H9 (cell line): ENCODE results near the gene PGK1. TPM values are rescaled to one million over a fixed set of nuclear protein-coding genes. Genes with fewer than 3 reads are reported as not detected.

Experiments
- DNase-seq: peaks from one replicate; pipeline ENCODE4 v3.0.0-alpha.2; 2017
- H2AFZ ChIP-seq: one replicate; pipeline ENCODE4 v1.6.1; 2013; ENCODE audit warnings: mild to moderate bottlenecking, low read length, control low read depth, moderate library complexity
- H2AK5ac ChIP-seq: 2 replicates; pipeline ENCODE4 v1.6.1; 2013; ENCODE audit warnings: low read length, control low read depth, mixed read lengths; ENCODE audit not compliant: insufficient read length
- H2BK120ac ChIP-seq: one replicate; pipeline ENCODE4 v1.6.1; 2013; ENCODE audit warnings: low read depth, mild to moderate bottlenecking, low read length, control low read depth, inconsistent platforms; ENCODE audit not compliant: poor library complexity, severe bottlenecking
- H2BK12ac ChIP-seq: 2 replicates; pipeline ENCODE4 v1.6.1; 2013; ENCODE audit warnings: low read length, control low read depth, mixed read lengths, low read depth; ENCODE audit not compliant: insufficient read length
- H2BK15ac ChIP-seq: 2 replicates; pipeline ENCODE4 v1.6.1; 2013; ENCODE audit warnings: low read depth, low read length, control low read depth
- H2BK20ac ChIP-seq: one replicate; pipeline ENCODE4 v1.6.1; 2013; ENCODE audit warnings: low read depth, mild to moderate bottlenecking, low read length, control low read depth, inconsistent platforms; ENCODE audit not compliant: poor library complexity, severe bottlenecking
- H2BK5ac ChIP-seq: 2 replicates; pipeline ENCODE4 v1.6.1; 2013; ENCODE audit warnings: low read length, control low read depth, mixed read lengths; ENCODE audit not compliant: insufficient read length
- H3K14ac ChIP-seq: 2 replicates; pipeline ENCODE4 v1.6.1; 2013; ENCODE audit warnings: low read length, control low read depth; ENCODE audit not compliant: insufficient read depth
- H3K18ac ChIP-seq: 2 replicates; pipeline ENCODE4 v1.6.1; 2013; ENCODE audit warnings: low read depth, mild to moderate bottlenecking, mixed read lengths, low read length, control low read depth; ENCODE audit not compliant: insufficient read length
- H3K23ac ChIP-seq: 2 replicates; pipeline ENCODE4 v1.6.1; 2013; ENCODE audit warnings: low read length, control low read depth, mixed read lengths, low read depth; ENCODE audit not compliant: insufficient read length
- H3K23me2 ChIP-seq: 2 replicates; pipeline ENCODE4 v1.6.1; 2013; ENCODE audit warnings: low read depth, mild to moderate bottlenecking, mixed read lengths, low read length, control low read depth; ENCODE audit not compliant: insufficient read length, poor library complexity, severe bottlenecking
- H3K27ac ChIP-seq: 2 replicates; pipeline ENCODE4 v1.5.1; 2013; ENCODE audit warnings: low read length, control low read depth, mixed read lengths, low read depth; ENCODE audit not compliant: insufficient read length
- H3K27me3 ChIP-seq: 2 replicates; pipeline ENCODE4 v1.6.1; 2013; ENCODE audit warnings: low read length, control low read depth, inconsistent platforms; ENCODE audit not compliant: insufficient read depth
- H3K4ac ChIP-seq: 2 replicates; pipeline ENCODE4 v1.6.1; 2013; ENCODE audit warnings: low read depth, mild to moderate bottlenecking, control low read depth, inconsistent platforms, low read length, moderate library complexity
- H3K4me1 ChIP-seq: 2 replicates; pipeline ENCODE4 v1.6.1; 2013; ENCODE audit warnings: low read length, control low read depth, inconsistent platforms; ENCODE audit not compliant: insufficient read depth
- H3K4me2 ChIP-seq: 2 replicates; pipeline ENCODE4 v1.6.1; 2013; ENCODE audit warnings: low read length, control low read depth, mixed read lengths; ENCODE audit not compliant: insufficient read length, insufficient read depth
- H3K56ac ChIP-seq: 2 replicates; pipeline ENCODE4 v1.6.1; 2013; ENCODE audit warnings: low read depth, mild to moderate bottlenecking, mixed read lengths, low read length, control low read depth; ENCODE audit not compliant: insufficient read length
- H3K79me1 ChIP-seq: 2 replicates; pipeline ENCODE4 v1.6.1; 2013; ENCODE audit warnings: low read depth, mild to moderate bottlenecking, moderate library complexity, low read length, control low read depth, inconsistent platforms; ENCODE audit not compliant: insufficient read depth, poor library complexity, severe bottlenecking
- H3K79me2 ChIP-seq: 2 replicates; pipeline ENCODE4 v1.6.1; 2013; ENCODE audit warnings: low read length, control low read depth, inconsistent platforms; ENCODE audit not compliant: insufficient read depth
- H3K9ac ChIP-seq: 2 replicates; pipeline ENCODE4 v1.6.1; 2013; ENCODE audit warnings: low read length, control low read depth, mixed read lengths; ENCODE audit not compliant: insufficient read length; ENCODE audit errors: extremely low read depth
- H3K9me3 ChIP-seq: one replicate; pipeline ENCODE4 v1.6.1; 2013; ENCODE audit warnings: low read depth, low read length, inconsistent platforms; ENCODE audit not compliant: control insufficient read depth
- H3T11ph ChIP-seq: one replicate; pipeline ENCODE4 v1.6.1; 2013; ENCODE audit warnings: mild to moderate bottlenecking, low read length, control low read depth, inconsistent platforms
- H4K20me1 ChIP-seq: one replicate; pipeline ENCODE4 v1.6.1; 2013; ENCODE audit not compliant: control insufficient read depth, insufficient read length, insufficient read depth
- H4K5ac ChIP-seq: 2 replicates; pipeline ENCODE4 v1.6.1; 2013; ENCODE audit warnings: low read depth, mild to moderate bottlenecking, mixed read lengths, low read length, control low read depth; ENCODE audit not compliant: insufficient read length
- H4K8ac ChIP-seq: replicated peaks from 2 replicates; pipeline ENCODE4 v1.6.1; 2013; ENCODE audit warnings: low read length, control low read depth, mixed read lengths, low read depth; ENCODE audit not compliant: insufficient read length
- H4K91ac ChIP-seq: 2 replicates; pipeline ENCODE4 v1.6.1; 2013; ENCODE audit warnings: low read depth, mild to moderate bottlenecking, moderate library complexity, mixed read lengths, low read length, control low read depth; ENCODE audit not compliant: insufficient read length
- H3K27ac Mint-ChIP-seq, 3 experiments: 2 replicates in 2 of 3; 3 replicates in 1 of 3; pipeline ENCODE4 v1.8.0; 2020 to 2021; ENCODE audit warnings: mixed read lengths in 3 of 3, mild to moderate bottlenecking in 1 of 3, moderate library complexity in 1 of 3
- H3K27me3 Mint-ChIP-seq: 2 replicates; pipeline ENCODE4 v1.8.0; 2021; ENCODE audit warnings: low read depth, mild to moderate bottlenecking, moderate library complexity, mixed read lengths
- H3K36me3 Mint-ChIP-seq, 3 experiments: 2 replicates in 2 of 3; 3 replicates in 1 of 3; pipeline ENCODE4 v1.8.0; 2020 to 2021; ENCODE audit warnings: low read depth in 3 of 3, mixed read lengths in 3 of 3; ENCODE audit not compliant: insufficient read depth in 1 of 3
- H3K4me1 Mint-ChIP-seq, 2 experiments: 2 replicates each; pipeline ENCODE4 v1.8.0; 2020; ENCODE audit warnings: mixed read lengths in 2 of 2
- H3K4me3 Mint-ChIP-seq, 2 experiments: 2 replicates in 1 of 2; 3 replicates in 1 of 2; pipeline ENCODE4 v1.8.0; 2020 to 2021; ENCODE audit warnings: mild to moderate bottlenecking in 2 of 2, mixed read lengths in 2 of 2, moderate library complexity in 1 of 2
- H3K9me3 Mint-ChIP-seq, 2 experiments: 2 replicates in 1 of 2; 3 replicates in 1 of 2; pipeline ENCODE4 v1.8.0; 2020; ENCODE audit warnings: mild to moderate bottlenecking in 2 of 2, mixed read lengths in 2 of 2, moderate library complexity in 1 of 2
- total RNA-seq: library from RNA; stranded (reverse); gene quantifications from 2 replicates; pipeline ENCODE4 v1.2.1, GENCODE V29; 2021
- TF ChIP-seq, protein P1 (sequence below): fragments of 200-600 bp; sonication (generic); conservative IDR thresholded peaks from 3 replicates; pipeline ENCODE4 v1.8.0; 2021; ENCODE audit warnings: antibody characterized with exemption, mild to moderate bottlenecking

PGK1 gene
- total RNA-seq, 1 experiment from 2014 or later, result 581 TPM

DNA sequence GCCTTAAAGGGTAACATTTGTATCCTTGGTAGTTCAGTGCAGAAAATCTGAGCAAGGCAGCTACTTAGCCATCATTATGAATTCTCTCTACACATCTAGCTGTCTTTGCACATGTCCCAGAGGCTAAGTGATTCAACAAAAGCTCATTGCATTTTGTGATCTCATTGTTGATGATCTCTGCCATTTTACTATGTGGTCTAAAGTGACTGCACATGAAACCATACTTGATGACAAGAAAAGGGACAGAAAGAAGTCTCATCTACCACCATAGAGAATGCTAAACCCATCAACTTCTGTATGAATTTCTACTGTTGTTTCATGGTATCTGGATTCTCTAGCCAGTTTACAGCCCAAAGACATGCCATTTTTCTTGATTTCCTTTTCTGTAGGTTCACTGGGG, 5.9 kb upstream of the PGK1 start:
- H3K27ac ChIP-seq, result no peak overlapping the region
- no peaks in the 10 kb centered on the region for H4K20me1 ChIP-seq
- DNase-seq, result no peak
- no peak overlapping the region for H3K23ac ChIP-seq
- H3K79me1 ChIP-seq, result no peaks in the 10 kb centered on the region
- H3T11ph ChIP-seq, result no peak overlapping the region
- Mint-ChIP-seq H3K9me3 (peaks cover 65% of the 10 kb centered on the region in 2 experiments), H3K4me3 (no peak overlapping the region), H3K27me3 (peaks cover 2% of the 10 kb centered on the region), H3K27ac (no peak overlapping the region), H3K4me1 (peaks cover 0 to 5% of the 10 kb centered on the region in 2 experiments; a peak in 2 of 4 replicates), H3K36me3 (peaks cover 0 to 7% (median 4%) of the 10 kb centered on the region in 3 experiments; a peak in 4 of 7 replicates)
- no peak overlapping the region for H2AK5ac ChIP-seq
- no peaks in the 10 kb centered on the region for H3K4me1 ChIP-seq
- no peak overlapping the region for H3K4ac ChIP-seq
- H3K14ac ChIP-seq, result no peak overlapping the region
- H3K23me2 ChIP-seq, result no peaks in the 10 kb centered on the region
- no peak overlapping the region for H4K8ac ChIP-seq
- H3K27me3 ChIP-seq, result no peaks in the 10 kb centered on the region
- no peak overlapping the region for H2AFZ ChIP-seq
- no peak overlapping the region for H2BK120ac ChIP-seq
- no peak overlapping the region for H2BK12ac ChIP-seq
- H3K18ac ChIP-seq, result no peak overlapping the region
- TF ChIP-seq, protein P1, sequence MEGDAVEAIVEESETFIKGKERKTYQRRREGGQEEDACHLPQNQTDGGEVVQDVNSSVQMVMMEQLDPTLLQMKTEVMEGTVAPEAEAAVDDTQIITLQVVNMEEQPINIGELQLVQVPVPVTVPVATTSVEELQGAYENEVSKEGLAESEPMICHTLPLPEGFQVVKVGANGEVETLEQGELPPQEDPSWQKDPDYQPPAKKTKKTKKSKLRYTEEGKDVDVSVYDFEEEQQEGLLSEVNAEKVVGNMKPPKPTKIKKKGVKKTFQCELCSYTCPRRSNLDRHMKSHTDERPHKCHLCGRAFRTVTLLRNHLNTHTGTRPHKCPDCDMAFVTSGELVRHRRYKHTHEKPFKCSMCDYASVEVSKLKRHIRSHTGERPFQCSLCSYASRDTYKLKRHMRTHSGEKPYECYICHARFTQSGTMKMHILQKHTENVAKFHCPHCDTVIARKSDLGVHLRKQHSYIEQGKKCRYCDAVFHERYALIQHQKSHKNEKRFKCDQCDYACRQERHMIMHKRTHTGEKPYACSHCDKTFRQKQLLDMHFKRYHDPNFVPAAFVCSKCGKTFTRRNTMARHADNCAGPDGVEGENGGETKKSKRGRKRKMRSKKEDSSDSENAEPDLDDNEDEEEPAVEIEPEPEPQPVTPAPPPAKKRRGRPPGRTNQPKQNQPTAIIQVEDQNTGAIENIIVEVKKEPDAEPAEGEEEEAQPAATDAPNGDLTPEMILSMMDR, result no peak
- H2BK20ac ChIP-seq, result no peak overlapping the region
- H4K91ac ChIP-seq, result no peak overlapping the region
- H3K79me2 ChIP-seq, result no peaks in the 10 kb centered on the region
- no peak overlapping the region for H4K5ac ChIP-seq
- no peak overlapping the region for H3K4me2 ChIP-seq
- no peak overlapping the region for H3K9ac ChIP-seq
- no peak overlapping the region for H3K56ac ChIP-seq
- H3K9me3 ChIP-seq, result peaks cover 17% of the 10 kb centered on the region
- no peak overlapping the region for H2BK5ac ChIP-seq
- H2BK15ac ChIP-seq, result no peak overlapping the region
